Measurements from ENCODE around the gene CARHSP1.

- TF ChIP-seq, protein P1, sequence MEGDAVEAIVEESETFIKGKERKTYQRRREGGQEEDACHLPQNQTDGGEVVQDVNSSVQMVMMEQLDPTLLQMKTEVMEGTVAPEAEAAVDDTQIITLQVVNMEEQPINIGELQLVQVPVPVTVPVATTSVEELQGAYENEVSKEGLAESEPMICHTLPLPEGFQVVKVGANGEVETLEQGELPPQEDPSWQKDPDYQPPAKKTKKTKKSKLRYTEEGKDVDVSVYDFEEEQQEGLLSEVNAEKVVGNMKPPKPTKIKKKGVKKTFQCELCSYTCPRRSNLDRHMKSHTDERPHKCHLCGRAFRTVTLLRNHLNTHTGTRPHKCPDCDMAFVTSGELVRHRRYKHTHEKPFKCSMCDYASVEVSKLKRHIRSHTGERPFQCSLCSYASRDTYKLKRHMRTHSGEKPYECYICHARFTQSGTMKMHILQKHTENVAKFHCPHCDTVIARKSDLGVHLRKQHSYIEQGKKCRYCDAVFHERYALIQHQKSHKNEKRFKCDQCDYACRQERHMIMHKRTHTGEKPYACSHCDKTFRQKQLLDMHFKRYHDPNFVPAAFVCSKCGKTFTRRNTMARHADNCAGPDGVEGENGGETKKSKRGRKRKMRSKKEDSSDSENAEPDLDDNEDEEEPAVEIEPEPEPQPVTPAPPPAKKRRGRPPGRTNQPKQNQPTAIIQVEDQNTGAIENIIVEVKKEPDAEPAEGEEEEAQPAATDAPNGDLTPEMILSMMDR (conservative IDR thresholded peaks at IDR 0.05; ENCODE audit: low read depth, low read length): no peak
- TF ChIP-seq MAFK (IDR thresholded peaks at IDR 0.05; ENCODE audit: low read depth, low read length): no peak
- no peak for TF ChIP-seq SMC3 (IDR thresholded peaks at IDR 0.05; ENCODE audit: low read depth, low read length)
- TF ChIP-seq POLR2A (IDR thresholded peaks at IDR 0.05; ENCODE audit: low read depth, low read length): no peak
- TF ChIP-seq CHD1 (IDR thresholded peaks at IDR 0.05; ENCODE audit: low read depth, low read length): no peak
- no peak for TF ChIP-seq MXI1 (IDR thresholded peaks at IDR 0.05; ENCODE audit: borderline replicate concordance, low read depth, low read length)
- no peak for TF ChIP-seq RAD21 (IDR thresholded peaks at IDR 0.05; ENCODE audit: low read length)
- TF ChIP-seq BHLHE40 (IDR thresholded peaks at IDR 0.05; ENCODE audit: low read depth, low read length): no peak
- TF ChIP-seq RFX5 (IDR thresholded peaks at IDR 0.05; ENCODE audit: low read depth, low read length): no peak
- no peak for TF ChIP-seq NFE2L2 (IDR thresholded peaks at IDR 0.05; ENCODE audit: low read depth, low read length)
- no peak for TF ChIP-seq ELK1 (IDR thresholded peaks at IDR 0.05; ENCODE audit: borderline replicate concordance, low read depth, low read length)
- no peak for TF ChIP-seq FOS (IDR thresholded peaks at IDR 0.05; ENCODE audit: low read depth, low read length)
Measured at GRCh38 chr16:8872071-8872470, 3.3 kb upstream of the CARHSP1 start.
